Esophagus squamous epithelium (tissue), 4 donors: Measurements from ENCODE around the gene HMGCS1.

Experiments
- CTCF ChIP-seq, 6 experiments: fragments of 450-650 bp in 4 of 6; fragments of 200-600 bp in 2 of 6; sonication (generic) in 2 of 6; IDR thresholded peaks; one replicate each; pipeline ENCODE4 v1.5.1; 2016 to 2019; ENCODE audit warnings: antibody characterized with exemption in 6 of 6, mild to moderate bottlenecking in 4 of 6, moderate library complexity in 4 of 6
- POLR2A ChIP-seq, 4 donors: fragments of 450-650 bp; IDR thresholded peaks; one replicate each; pipeline ENCODE4 v1.6.1; 2017; ENCODE audit warnings: antibody characterized with exemption in 4 of 4, mild to moderate bottlenecking in 4 of 4, moderate library complexity in 3 of 4

GRCh38 chr5:43353668-43354067 lies 40.5 kb upstream of the HMGCS1 start:
- TF ChIP-seq POLR2A (IDR thresholded peaks at IDR 0.05), result no peak
- no peak for TF ChIP-seq CTCF (IDR thresholded peaks at IDR 0.05)
